HL-60 (cell line): ENCODE results near the gene DES.

Source experiments
- SPI1 ChIP-seq: IDR thresholded peaks from 2 replicates; pipeline ENCODE4 v1.6.1; 2012; ENCODE audit warnings: low read depth, mild to moderate bottlenecking, borderline replicate concordance
- TF ChIP-seq, protein P1 (sequence below): IDR thresholded peaks from one replicate; pipeline ENCODE4 v1.5.1; 2011; ENCODE audit warnings: low read length, control low read depth, inconsistent platforms; ENCODE audit not compliant: insufficient read depth

DNA sequence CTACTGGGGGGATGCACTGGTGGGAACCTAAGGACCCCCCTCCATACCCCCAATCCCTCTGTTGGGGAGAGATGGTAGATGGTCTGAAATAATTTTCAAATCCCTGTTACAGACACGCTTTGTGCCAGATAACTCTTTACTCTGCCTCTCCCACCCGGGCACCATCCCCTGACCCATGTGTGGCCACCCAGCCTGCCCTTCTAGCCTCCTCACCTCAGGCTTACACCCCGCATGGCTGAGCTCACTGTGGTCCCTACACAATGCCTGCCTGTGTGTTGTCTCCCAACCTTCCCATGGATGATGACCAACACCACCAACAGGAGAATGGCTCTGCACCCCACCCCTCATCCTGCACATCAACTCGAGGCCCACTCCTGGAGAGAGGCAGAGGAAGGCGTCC is 31.4 kb downstream of the DES start:
- TF ChIP-seq, protein P1, sequence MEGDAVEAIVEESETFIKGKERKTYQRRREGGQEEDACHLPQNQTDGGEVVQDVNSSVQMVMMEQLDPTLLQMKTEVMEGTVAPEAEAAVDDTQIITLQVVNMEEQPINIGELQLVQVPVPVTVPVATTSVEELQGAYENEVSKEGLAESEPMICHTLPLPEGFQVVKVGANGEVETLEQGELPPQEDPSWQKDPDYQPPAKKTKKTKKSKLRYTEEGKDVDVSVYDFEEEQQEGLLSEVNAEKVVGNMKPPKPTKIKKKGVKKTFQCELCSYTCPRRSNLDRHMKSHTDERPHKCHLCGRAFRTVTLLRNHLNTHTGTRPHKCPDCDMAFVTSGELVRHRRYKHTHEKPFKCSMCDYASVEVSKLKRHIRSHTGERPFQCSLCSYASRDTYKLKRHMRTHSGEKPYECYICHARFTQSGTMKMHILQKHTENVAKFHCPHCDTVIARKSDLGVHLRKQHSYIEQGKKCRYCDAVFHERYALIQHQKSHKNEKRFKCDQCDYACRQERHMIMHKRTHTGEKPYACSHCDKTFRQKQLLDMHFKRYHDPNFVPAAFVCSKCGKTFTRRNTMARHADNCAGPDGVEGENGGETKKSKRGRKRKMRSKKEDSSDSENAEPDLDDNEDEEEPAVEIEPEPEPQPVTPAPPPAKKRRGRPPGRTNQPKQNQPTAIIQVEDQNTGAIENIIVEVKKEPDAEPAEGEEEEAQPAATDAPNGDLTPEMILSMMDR: no peak
- TF ChIP-seq SPI1: no peak
